Muscle layer of duodenum (tissue), 2 donors: ENCODE measurements around the gene MDH1B.
A peak's percentile ranks its signal among the peaks of the same experiment; 100 is the strongest.

ENCODE experiments used
- H3K27ac ChIP-seq: one replicate; pipeline ENCODE4 v1.7.0; 2013; ENCODE audit warnings: mild to moderate bottlenecking, low read length
- H3K27me3 ChIP-seq: one replicate; pipeline ENCODE4 v1.7.0; 2013; ENCODE audit warnings: low read depth, mild to moderate bottlenecking, control low read depth, low read length
- H3K36me3 ChIP-seq, 2 donors: one replicate each; pipeline ENCODE4 v1.7.0; 2013; ENCODE audit warnings: low read length in 2 of 2, control low read depth in 1 of 2, mild to moderate bottlenecking in 1 of 2; ENCODE audit not compliant: insufficient read depth in 2 of 2, control insufficient read depth in 1 of 2
- H3K4me1 ChIP-seq, 2 donors: one replicate each; pipeline ENCODE4 v1.7.0; 2013; ENCODE audit warnings: low read length in 2 of 2, mild to moderate bottlenecking in 2 of 2, control low read depth in 1 of 2, moderate library complexity in 1 of 2; ENCODE audit not compliant: insufficient read depth in 2 of 2, control insufficient read depth in 1 of 2
- H3K4me3 ChIP-seq, 2 donors: one replicate each; pipeline ENCODE4 v1.7.0; 2013; ENCODE audit warnings: low read length in 2 of 2, low read depth in 1 of 2, mild to moderate bottlenecking in 1 of 2
- H3K9me3 ChIP-seq, 2 donors: one replicate each; pipeline ENCODE4 v1.7.0; 2013; ENCODE audit warnings: low read length in 2 of 2, control low read depth in 1 of 2, mild to moderate bottlenecking in 1 of 2; ENCODE audit not compliant: control insufficient read depth in 1 of 2
- donor health status: healthy.

Gene MDH1B

GRCh38 chr2:206798000-206798399 lies 32.9 kb upstream of the MDH1B start:
- Histone ChIP-seq H3K4me1 (peaks cover 0 to 4% of the 10 kb centered on the region in 2 donors), H3K36me3 (peaks cover 9 to 11% of the 10 kb centered on the region in 2 donors), H3K27me3 (no peaks in the 10 kb centered on the region), H3K27ac (no peak overlapping the region), H3K9me3 (no peaks in the 10 kb centered on the region), H3K4me3 (no peak overlapping the region)

- H3K9me3 ChIP-seq: no peaks in the 10 kb centered on the region
- H3K27ac ChIP-seq: no peak overlapping the region
- no peak overlapping the region for H3K4me3 ChIP-seq
- H3K36me3 ChIP-seq: peaks cover 13 to 15% of the 10 kb centered on the region in 2 donors
- H3K4me1 ChIP-seq: peaks cover 0 to 4% of the 10 kb centered on the region in 2 donors
- H3K27me3 ChIP-seq: no peaks in the 10 kb centered on the region
Observed at GRCh38 chr2:206797376-206797775, 32.2 kb upstream of the MDH1B start.

DNA sequence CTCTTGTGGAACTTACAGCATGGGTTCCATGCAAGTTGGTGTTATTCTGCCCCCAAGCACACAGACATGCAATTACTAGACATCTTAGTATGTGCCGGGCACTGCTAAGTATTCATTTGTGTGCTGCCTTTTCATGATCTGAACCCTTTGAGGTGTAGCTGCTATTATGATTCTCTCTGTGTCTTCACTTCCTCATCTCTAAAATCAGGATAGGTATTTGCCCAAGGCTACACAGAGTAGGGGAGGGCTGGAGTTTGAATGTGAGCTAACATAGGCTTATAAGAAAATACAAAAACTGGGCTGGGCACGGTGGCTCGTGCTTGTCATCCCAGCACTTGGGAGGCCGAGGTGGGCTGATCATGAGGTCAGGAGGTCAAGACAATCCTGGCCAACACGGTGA lies 27.5 kb upstream of the MDH1B start:
- peaks cover 56 to 59% of the 10 kb centered on the region in 2 donors for H3K36me3 ChIP-seq
- H3K4me3 ChIP-seq: no peak overlapping the region

DNA sequence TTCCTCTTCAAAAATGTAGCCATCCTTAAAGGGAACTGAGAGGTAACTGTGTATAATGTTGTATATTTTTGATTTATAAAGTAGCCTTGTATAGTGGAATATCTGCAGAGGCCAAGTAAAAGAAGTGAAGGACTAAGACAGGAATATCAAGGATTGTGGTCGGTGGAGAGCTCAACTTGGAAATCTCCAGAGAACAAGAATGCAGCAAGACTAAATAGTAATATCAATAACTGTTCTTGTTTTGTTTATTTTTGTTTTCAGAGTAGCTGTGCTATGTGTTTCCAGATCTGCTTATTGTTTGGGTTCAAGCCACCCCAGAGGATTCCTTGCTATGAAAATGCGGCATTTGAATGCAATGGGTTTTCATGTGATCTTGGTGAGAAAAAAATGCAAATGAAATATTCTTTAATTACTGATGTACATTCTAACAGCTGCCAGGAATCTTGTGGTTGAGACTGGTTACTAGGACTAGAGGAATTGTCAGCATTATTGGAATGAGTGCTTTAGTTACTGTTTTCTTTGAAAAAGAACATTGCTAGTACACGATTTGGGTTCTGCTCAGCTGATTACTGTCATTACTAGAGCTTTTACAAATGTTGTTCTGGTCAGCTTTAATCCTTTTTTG lies 25.3 kb upstream of the MDH1B start:
- Histone ChIP-seq H3K4me3 (no peak overlapping the region), H3K36me3 (peaks cover 78 to 80% of the 10 kb centered on the region in 2 donors), H3K27ac (no peak overlapping the region), H3K27me3 (no peaks in the 10 kb centered on the region), H3K9me3 (no peaks in the 10 kb centered on the region), H3K4me1 (no peaks in the 10 kb centered on the region)

More for the DNA sequence above, 27.5 kb upstream of the MDH1B start:
- Histone ChIP-seq H3K9me3 (no peaks in the 10 kb centered on the region), H3K4me1 (no peaks in the 10 kb centered on the region), H3K27me3 (no peaks in the 10 kb centered on the region), H3K27ac (no peak overlapping the region)

DNA sequence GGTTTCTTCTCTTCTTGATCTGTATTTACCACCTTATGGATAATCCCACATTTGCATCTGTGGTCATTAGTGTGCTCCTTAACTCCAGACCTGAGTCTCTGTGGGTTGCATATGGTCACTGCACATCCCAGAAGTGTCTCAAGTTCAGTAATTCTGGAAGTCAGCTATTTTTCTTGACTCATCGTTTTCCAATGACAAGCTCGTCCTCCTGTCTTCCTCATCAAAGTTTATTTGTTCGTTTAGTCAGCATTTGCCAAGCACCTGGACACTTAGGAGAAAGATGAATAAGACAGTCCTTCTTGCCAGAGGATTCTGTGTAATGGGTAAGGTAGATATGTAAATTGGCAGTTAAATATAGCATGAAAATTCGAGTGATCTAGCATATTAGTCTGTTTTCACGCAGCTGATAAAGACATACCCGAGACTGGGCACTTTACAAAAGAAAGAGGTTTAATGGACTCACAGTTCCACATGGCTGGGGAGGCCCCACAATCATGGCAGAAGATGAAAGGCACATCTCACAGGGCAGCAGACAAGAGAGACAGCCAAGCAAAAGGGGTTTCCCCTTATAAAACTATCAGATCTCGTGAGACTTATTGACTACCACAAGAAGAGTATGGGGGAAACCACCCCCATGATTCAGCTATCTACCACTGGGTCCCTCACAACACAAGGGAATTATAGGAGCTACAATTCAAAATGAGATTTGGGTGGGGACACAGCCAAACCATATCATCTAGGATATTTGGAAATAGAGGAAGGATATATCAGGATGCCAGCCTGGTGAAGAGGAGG lies 19.6 kb upstream of the MDH1B start:
- Histone ChIP-seq H3K4me3 (no peak overlapping the region), H3K9me3 (peaks cover 0 to 3% of the 10 kb centered on the region in 2 donors), H3K36me3 (peaks cover 78 to 89% of the 10 kb centered on the region in 2 donors), H3K27ac (no peak overlapping the region), H3K27me3 (no peaks in the 10 kb centered on the region), H3K4me1 (no peaks in the 10 kb centered on the region)

- H3K4me1 ChIP-seq: no peaks in the 10 kb centered on the region
- peaks cover 0 to 3% of the 10 kb centered on the region in 2 donors for H3K9me3 ChIP-seq
- no peaks in the 10 kb centered on the region for H3K27me3 ChIP-seq
- no peak overlapping the region for H3K4me3 ChIP-seq
- H3K36me3 ChIP-seq: peaks cover 78 to 84% of the 10 kb centered on the region in 2 donors
- no peak overlapping the region for H3K27ac ChIP-seq
Observed at GRCh38 chr2:206783718-206784117, 18.6 kb upstream of the MDH1B start.

DNA sequence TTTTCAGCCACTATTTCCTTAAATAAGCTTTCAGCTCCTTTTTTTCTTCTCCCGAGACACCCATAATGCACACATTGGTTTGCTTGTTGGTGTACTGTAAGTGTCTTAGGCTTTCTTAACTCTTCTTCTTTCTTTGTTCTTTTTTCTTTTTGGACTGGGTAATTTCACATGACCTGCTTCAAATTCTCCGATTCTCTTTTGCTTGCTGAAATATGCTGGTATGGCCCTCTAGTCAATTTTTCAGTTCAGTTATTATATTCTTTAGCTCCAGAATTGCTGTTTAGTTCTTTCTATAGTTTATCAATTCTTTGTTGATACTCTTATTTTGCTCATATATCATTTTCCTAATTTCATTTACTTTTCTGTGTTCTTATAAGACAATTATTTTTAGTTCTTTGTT lies 15.5 kb upstream of the MDH1B start:
- Histone ChIP-seq H3K27ac (no peak overlapping the region), H3K4me3 (no peak overlapping the region), H3K27me3 (no peaks in the 10 kb centered on the region), H3K9me3 (peaks cover 0 to 8% of the 10 kb centered on the region in 2 donors), H3K36me3 (peaks cover 61 to 70% of the 10 kb centered on the region in 2 donors), H3K4me1 (no peaks in the 10 kb centered on the region)

DNA sequence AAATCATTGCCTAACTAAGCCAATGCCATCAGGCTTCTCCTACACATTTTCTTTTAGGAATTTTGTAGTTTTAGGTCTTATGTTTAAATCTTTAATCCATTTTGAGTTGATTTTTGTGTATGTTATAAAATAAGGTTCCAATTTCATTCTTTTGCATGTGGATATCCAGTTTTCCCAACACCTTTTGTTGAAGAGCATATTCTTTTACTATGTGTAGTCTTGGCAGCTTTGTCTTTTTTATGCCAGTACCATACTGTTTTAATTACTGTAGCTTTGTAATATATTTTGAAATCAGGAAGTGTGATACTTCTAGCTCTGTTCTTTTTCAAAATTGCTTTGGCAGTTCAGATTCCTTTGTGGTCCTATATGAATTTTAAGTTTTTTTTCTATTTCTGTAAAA lies 11.3 kb upstream of the MDH1B start:
- peaks cover 32 to 82% of the 10 kb centered on the region in 2 donors for H3K36me3 ChIP-seq
- no peaks in the 10 kb centered on the region for H3K4me1 ChIP-seq
- H3K9me3 ChIP-seq: peaks cover 0 to 8% of the 10 kb centered on the region in 2 donors
- H3K27me3 ChIP-seq: no peaks in the 10 kb centered on the region
- no peak overlapping the region for H3K4me3 ChIP-seq
- no peak overlapping the region for H3K27ac ChIP-seq

DNA sequence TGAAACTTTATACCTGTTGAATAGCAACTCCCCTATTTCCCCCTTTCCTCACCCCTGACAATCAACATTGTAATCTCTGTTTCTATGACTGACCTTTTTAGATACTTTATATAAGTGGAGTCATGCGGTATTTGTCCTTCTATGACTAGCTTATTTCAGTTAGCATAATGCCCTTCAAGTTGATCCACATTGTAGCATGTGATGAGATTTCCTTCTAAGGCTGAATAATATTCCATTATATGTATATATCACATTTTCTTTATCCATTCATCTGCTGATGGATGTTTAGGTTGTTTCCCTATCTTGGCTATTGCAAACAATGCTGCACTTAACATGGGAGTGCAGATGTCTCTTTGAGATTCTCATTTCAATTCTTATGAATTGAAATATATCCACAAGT lies 9.7 kb upstream of the MDH1B start:
- Histone ChIP-seq H3K36me3 (peaks cover 29 to 85% of the 10 kb centered on the region in 2 donors), H3K4me3 (no peak overlapping the region), H3K27me3 (no peaks in the 10 kb centered on the region), H3K9me3 (peaks cover 0 to 5% of the 10 kb centered on the region in 2 donors), H3K4me1 (no peaks in the 10 kb centered on the region), H3K27ac (no peak overlapping the region)

GRCh38 chr2:206766057-206766930 lies 1.2 kb upstream of the MDH1B start:
- H3K27ac ChIP-seq: no peak overlapping the region
- H3K36me3 ChIP-seq: peaks cover 18 to 28% of the 10 kb centered on the region in 2 donors
- peak overlapping the region; percentile 80 to 96 for H3K4me3 ChIP-seq
- H3K27me3 ChIP-seq: no peaks in the 10 kb centered on the region
- H3K4me1 ChIP-seq: peaks cover 5 to 33% of the 10 kb centered on the region in 2 donors
- H3K9me3 ChIP-seq: no peaks in the 10 kb centered on the region

DNA sequence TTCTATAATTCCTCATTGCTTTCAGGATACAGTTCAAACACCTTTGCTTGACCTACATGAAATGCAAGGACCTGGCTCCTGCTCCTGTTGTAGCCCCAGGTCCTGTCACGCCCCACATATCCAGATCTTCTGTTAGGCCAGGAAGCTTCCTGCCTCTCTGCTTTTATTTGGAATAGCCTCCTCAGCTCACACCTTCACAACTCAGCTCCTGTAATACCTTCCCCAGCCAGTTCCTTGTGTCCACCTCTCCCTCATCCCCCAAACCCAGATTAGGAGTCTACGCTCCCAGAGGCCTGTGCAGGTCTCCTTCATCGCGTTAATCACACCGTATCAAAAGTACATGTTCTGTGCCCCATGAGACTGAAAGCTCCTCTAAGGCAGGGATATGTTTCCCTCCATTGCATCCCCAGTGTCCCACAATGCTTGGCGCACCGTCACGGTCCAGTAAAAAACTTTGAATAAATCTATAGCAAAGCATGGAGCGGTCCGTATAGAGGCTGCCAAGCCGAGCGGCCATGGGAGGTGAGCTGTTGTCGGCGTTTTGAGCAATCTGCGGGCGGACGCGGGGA lies 371 bp downstream of the MDH1B start:
- Histone ChIP-seq H3K36me3 (peaks cover 9 to 15% of the 10 kb centered on the region in 2 donors), H3K4me1 (peaks cover 5 to 33% of the 10 kb centered on the region in 2 donors), H3K4me3 (peak overlapping the region; percentile 80 to 96), H3K9me3 (no peaks in the 10 kb centered on the region), H3K27ac (peak overlapping the region; percentile 97), H3K27me3 (no peaks in the 10 kb centered on the region)
